Tibial artery (tissue), 4 donors: ENCODE measurements around the gene IGF2R.
"Not testable (repeated sequence)": the region's sequence is repeated elsewhere in the genome, so short reads cannot be mapped to it uniquely, and the experiment has no call there.

Experiments used
- DNase-seq, 2 donors: peaks; one replicate each; pipeline ENCODE4 v3.0.0-alpha.2; 2019
- H3K27ac ChIP-seq, 2 donors: fragments of 200-600 bp; sonication (generic) in 1 of 2; 1 replicate in 1 of 2; 2 replicates in 1 of 2; pipeline ENCODE4 v1.5.1; 2018 to 2019; ENCODE audit warnings: mild to moderate bottlenecking in 1 of 2
- H3K27me3 ChIP-seq, 2 donors: fragments of 200-600 bp; sonication (generic) in 1 of 2; one replicate each; pipeline versions ENCODE4 v1.5.1 to v1.6.0; 2016 to 2019
- H3K36me3 ChIP-seq, 3 donors: fragments of 200-600 bp; sonication (generic) in 2 of 3; one replicate each; pipeline ENCODE4 v1.5.1; 2016 to 2019; ENCODE audit warnings: mild to moderate bottlenecking in 2 of 3
- H3K4me1 ChIP-seq, 4 donors: fragments of 200-600 bp; sonication (generic) in 2 of 4; 1 replicate in 3 of 4; 2 replicates in 1 of 4; pipeline ENCODE4 v1.5.1; 2016 to 2019
- H3K4me3 ChIP-seq, 2 donors: fragments of 200-600 bp; sonication (generic) in 1 of 2; 1 replicate in 1 of 2; 2 replicates in 1 of 2; pipeline ENCODE4 v1.5.1; 2018 to 2019; ENCODE audit warnings: mild to moderate bottlenecking in 2 of 2
- H3K9me3 ChIP-seq, 3 donors: fragments of 200-600 bp; sonication (generic) in 1 of 3; one replicate each; pipeline ENCODE4 v1.5.1; 2016 to 2019
- intact Hi-C: fragments of 100-400 bp; cut with DNase I; formaldehyde crosslinking; loops from one replicate; pipeline ENCODE4 v1.15.0; 2023; ENCODE audit warnings: low total_unique reads
- TF ChIP-seq, protein P1 (sequence below), 2 experiments: fragments of 200-600 bp in 1 of 2; fragments of 450-650 bp in 1 of 2; IDR thresholded peaks; one replicate each; pipeline ENCODE4 v1.5.1; 2017 to 2019; ENCODE audit warnings: antibody characterized with exemption in 2 of 2, mild to moderate bottlenecking in 1 of 2, moderate library complexity in 1 of 2

IGF2R gene

DNA sequence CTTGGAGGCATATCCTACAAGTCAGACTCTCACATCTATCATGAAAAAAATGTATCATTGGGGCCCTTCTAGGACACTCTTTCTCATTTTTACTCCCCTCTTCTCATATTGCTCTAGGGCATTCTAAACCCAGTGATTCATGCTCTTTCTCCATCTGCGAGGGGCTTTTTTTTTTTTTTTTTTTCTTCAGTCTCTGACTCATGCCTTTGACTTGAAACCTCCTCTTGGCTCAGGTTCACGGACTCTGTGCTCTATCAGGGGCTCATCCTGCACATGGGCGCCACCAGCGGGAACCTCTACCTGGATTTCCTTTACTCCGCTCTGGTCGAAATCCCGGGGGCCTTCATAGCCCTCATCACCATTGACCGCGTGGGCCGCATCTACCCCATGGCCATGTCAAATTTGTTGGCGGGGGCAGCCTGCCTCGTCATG, 170.6 kb downstream of the IGF2R start:
- Histone ChIP-seq H3K36me3 (peaks cover 0 to 7% (median 0%) of the 10 kb centered on the region in 3 donors), H3K4me1 (peaks cover 0 to 48% (median 31%) of the 10 kb centered on the region in 4 donors), H3K9me3 (no peaks in the 10 kb centered on the region), H3K4me3 (no peak overlapping the region), H3K27ac (peak overlapping the region; percentile 87 to 95), H3K27me3 (no peaks in the 10 kb centered on the region)
- TF ChIP-seq, protein P1, sequence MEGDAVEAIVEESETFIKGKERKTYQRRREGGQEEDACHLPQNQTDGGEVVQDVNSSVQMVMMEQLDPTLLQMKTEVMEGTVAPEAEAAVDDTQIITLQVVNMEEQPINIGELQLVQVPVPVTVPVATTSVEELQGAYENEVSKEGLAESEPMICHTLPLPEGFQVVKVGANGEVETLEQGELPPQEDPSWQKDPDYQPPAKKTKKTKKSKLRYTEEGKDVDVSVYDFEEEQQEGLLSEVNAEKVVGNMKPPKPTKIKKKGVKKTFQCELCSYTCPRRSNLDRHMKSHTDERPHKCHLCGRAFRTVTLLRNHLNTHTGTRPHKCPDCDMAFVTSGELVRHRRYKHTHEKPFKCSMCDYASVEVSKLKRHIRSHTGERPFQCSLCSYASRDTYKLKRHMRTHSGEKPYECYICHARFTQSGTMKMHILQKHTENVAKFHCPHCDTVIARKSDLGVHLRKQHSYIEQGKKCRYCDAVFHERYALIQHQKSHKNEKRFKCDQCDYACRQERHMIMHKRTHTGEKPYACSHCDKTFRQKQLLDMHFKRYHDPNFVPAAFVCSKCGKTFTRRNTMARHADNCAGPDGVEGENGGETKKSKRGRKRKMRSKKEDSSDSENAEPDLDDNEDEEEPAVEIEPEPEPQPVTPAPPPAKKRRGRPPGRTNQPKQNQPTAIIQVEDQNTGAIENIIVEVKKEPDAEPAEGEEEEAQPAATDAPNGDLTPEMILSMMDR (IDR thresholded peaks at IDR 0.05): no peak
- intact Hi-C loops: loop anchor here (10.0 kb wide), 1 partner anchor 185 kb away; no protein-coding TSS in a partner anchor
- DNase-seq: no peak

DNA sequence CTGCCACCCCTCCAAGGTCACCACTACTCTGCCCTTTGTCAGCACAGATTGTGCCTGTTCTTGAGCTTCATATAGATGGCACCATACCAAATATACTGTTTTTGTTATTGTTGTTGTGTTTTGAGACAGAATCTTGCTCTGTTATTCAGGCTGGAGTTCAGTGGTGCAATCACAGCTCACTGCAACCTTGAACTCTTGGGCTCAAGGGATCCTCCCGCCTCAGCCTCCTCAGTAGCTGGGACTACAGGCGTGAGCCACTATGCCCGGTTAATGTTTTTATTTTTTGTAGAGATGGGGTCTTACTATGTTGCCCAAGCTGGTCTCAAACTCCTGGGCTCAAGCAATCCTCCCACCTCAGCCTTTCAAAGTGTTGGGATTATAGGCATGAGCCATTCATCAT, 171.6 kb downstream of the IGF2R start:
- Histone ChIP-seq H3K4me1 (peaks cover 0 to 56% (median 31%) of the 10 kb centered on the region in 4 donors), H3K4me3 (peak overlapping the region in 1 of 2 donors; percentile 28), H3K27ac (peak overlapping the region; percentile 87 to 95)
- intact Hi-C loops, H3K36me3 ChIP-seq, DNase-seq, H3K27me3 ChIP-seq, H3K9me3 ChIP-seq: not testable (repeated sequence)

DNA sequence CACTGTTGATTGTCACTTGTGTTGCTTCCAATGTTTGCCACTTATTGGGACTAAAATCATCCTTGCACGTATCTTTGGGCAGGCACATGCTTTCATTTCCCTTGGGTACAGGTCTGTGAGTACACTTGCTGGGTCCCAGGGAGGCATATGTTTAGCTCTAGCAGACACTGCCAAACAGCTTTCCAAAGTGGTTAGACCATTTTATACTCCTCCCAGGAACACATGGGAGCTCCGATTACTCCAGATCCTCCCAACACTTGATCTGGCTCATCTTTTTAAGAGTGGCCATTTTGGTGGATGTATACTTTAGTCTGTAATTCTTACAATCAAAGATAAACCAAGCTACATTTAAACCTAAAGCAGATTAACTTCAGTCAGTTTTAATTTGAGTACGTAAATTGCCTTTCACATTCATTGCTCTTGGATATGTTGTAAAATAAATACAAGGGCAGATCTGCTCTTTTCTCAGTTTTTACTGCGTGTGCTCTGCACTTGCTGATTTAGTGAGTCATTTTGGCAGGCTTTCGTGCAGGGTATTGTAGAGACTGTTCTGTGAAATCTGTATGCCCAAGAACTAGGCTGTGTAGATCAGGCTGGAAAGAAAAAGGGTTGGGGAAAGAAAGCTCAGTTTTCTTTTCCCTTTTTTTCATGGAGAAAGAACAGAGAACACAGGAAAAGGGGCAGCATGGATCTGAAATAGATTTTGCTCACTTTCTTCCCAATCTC, 172.3 kb downstream of the IGF2R start:
- intact Hi-C loops: no loop called here
- Histone ChIP-seq H3K27me3 (no peaks in the 10 kb centered on the region), H3K36me3 (peaks cover 0 to 6% (median 0%) of the 10 kb centered on the region in 3 donors), H3K4me3 (peak overlapping the region; percentile 7 to 28), H3K27ac (peak overlapping the region; percentile 87 to 95), H3K9me3 (no peaks in the 10 kb centered on the region), H3K4me1 (peaks cover 0 to 62% (median 31%) of the 10 kb centered on the region in 4 donors)
- TF ChIP-seq, protein P1 (IDR thresholded peaks at IDR 0.05): no peak
- no peak for DNase-seq

DNA sequence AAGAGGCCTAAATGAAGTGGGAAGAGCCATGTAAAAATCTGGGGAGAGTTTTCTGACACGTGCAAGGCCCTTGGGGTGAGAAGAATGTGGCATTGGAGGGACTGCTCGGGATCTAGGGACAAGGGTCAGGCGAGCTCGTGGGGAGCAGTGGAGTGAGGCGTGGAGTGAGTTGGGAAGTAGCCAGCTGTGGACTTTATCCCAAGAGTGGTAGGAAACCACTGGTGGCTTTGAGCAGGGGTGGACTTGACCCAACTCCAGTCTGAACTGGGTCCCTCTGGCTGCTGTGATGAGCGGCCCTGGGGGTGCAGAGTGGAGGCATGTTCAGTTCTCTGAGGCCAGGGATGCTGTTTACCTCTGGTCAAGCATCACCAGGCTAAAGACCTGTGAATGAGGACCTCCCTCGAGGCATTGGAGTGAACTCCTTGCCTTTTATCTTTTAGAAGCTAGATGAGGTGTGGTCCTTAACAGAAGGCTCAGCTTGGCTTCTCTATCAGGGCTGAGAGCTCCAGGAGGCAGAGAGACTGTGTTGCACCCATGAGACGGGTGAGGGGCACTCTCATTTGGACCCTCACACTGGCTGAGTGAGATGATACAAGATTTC, 173.3 kb downstream of the IGF2R start:
- Histone ChIP-seq H3K9me3 (no peaks in the 10 kb centered on the region), H3K4me3 (no peak overlapping the region), H3K27ac (peak overlapping the region; percentile 87 to 95), H3K4me1 (peaks cover 0 to 73% (median 34%) of the 10 kb centered on the region in 4 donors), H3K36me3 (no peaks in the 10 kb centered on the region), H3K27me3 (no peaks in the 10 kb centered on the region)
- DNase-seq: no peak
- intact Hi-C loops: no loop called here
- TF ChIP-seq, protein P1 (IDR thresholded peaks at IDR 0.05): no peak

DNA sequence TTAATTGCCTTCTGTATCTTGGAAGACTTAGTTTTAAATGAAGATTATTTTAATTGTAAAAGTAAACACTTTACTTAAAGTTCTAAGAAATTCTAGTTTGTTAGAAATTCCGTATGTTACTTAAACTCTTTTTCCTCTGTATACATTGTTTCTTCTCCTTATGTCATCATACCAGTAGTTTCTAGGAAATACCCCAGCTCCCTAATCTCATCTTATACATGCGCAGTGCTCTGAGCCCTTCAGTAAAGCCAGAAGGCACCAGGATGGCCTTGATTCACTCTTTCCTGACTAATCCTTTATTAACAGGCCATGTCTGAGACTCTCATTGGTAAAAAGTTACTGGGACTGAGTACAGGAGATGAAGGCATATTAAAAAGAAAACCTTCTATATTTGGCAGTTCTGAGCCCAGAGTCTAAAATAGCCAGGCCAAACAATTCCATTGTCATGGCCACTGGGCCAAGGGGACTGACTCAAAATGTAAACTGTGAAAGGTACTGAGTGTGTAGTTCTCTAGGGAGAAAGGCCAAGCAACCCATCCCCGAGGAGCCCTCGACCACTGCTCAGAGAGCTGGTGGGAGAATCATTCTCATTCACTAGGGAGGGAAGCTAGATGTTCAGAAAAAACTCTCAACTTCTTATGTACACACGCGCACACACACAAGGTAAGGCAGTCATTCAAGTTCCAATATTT, 177.7 kb downstream of the IGF2R start:
- TF ChIP-seq, protein P1 (IDR thresholded peaks at IDR 0.05): no peak
- no peaks in the 10 kb centered on the region for H3K27me3 ChIP-seq
- H3K36me3 ChIP-seq: no peaks in the 10 kb centered on the region
- H3K4me1 ChIP-seq: peaks cover 0 to 44% (median 18%) of the 10 kb centered on the region in 4 donors
- no peak overlapping the region for H3K4me3 ChIP-seq
- H3K9me3 ChIP-seq: no peaks in the 10 kb centered on the region
- DNase-seq: no peak
- intact Hi-C loops: no loop called here
- H3K27ac ChIP-seq: peak overlapping the region; percentile 52 to 95

DNA sequence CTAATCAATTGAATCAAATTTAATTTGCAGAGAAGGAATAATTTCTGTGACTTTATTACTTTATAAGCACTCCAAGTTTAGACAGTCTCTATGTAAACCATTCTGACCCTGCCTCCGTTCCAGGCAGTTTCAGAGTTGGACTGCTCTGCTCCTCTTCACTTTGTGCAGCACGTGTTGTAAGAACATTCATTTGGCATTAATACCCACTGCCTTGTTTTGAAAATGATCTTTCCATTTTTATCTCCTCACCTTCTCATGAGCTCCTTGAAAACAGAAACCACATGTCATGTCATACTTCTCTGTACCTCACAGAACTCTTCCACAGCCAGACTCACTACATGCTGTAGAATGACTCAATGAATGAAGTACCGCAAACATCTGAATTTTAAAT, 178.3 kb downstream of the IGF2R start:
- H3K4me1 ChIP-seq: peaks cover 0 to 39% (median 13%) of the 10 kb centered on the region in 4 donors
- H3K4me3 ChIP-seq: no peak overlapping the region
- H3K27me3 ChIP-seq: no peaks in the 10 kb centered on the region
- TF ChIP-seq, protein P1 (IDR thresholded peaks at IDR 0.05): no peak
- intact Hi-C loops: no loop called here
- no peaks in the 10 kb centered on the region for H3K36me3 ChIP-seq
- H3K27ac ChIP-seq: peak overlapping the region; percentile 52 to 95
- H3K9me3 ChIP-seq: no peaks in the 10 kb centered on the region
- DNase-seq: no peak
